ENCODE data around the gene UGT1A9. TPM values are rescaled to one million over a fixed set of nuclear protein-coding genes. Genes with fewer than 3 reads are reported as not detected.

UGT1A9 gene
- total RNA-seq, 1 experiment from 2014 or later: not detected

DNA sequence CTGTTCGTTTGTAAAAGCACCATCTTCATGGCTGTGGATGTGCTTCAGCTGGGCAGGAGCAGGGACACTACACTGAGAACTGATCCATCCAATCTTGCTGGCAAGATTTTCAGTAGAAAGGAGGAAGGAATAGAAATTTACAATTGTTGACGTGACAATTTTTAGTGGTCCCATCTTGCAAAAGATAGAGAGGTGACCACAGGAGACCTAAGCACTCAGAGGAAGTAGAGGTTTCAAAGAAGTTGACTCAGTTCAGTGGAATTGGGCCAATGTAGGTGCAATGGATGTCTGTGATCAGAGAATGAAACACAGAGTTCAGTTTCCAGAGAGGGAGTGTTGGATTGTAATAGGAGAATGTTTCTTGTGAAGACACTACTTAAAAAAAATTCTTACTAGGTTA, 42.4 kb downstream of the UGT1A9 start:
- Histone ChIP-seq H3K9ac (ENCODE audit: extremely low read depth, insufficient read length, low read length) (no peak overlapping the region), H3K56ac (ENCODE audit: insufficient read length, low read depth, low read length) (no peak overlapping the region), H4K20me1 (ENCODE audit: control insufficient read depth, insufficient read depth, insufficient read length) (no peaks in the 10 kb centered on the region), H4K5ac (ENCODE audit: insufficient read length, low read depth, low read length) (no peak overlapping the region), H3K9me3 (ENCODE audit: control insufficient read depth, low read depth, low read length) (no peaks in the 10 kb centered on the region), H3K14ac (ENCODE audit: insufficient read depth, low read length) (no peak overlapping the region; the same call in 1 of the 2 replicates), H3K4ac (ENCODE audit: low read depth, low read length) (no peak overlapping the region), H3K23ac (ENCODE audit: insufficient read length, low read depth, low read length) (no peak overlapping the region), H3K79me1 (ENCODE audit: insufficient read depth, low read depth, low read length, poor library complexity, severe bottlenecking) (no peaks in the 10 kb centered on the region), H4K8ac (replicated peaks; ENCODE audit: insufficient read length, low read depth, low read length) (no peak overlapping the region), H3K4me1 (ENCODE audit: insufficient read depth, low read length) (no peaks in the 10 kb centered on the region), H4K91ac (ENCODE audit: insufficient read length, low read depth, low read length) (no peak overlapping the region), H2BK12ac (ENCODE audit: insufficient read length, low read depth, low read length) (no peak overlapping the region), H3T11ph (ENCODE audit: low read length) (no peak overlapping the region), H2BK120ac (ENCODE audit: low read depth, low read length, poor library complexity, severe bottlenecking) (no peak overlapping the region), H2BK15ac (ENCODE audit: low read depth, low read length) (no peak overlapping the region), H3K4me2 (ENCODE audit: insufficient read depth, insufficient read length, low read length) (no peak overlapping the region), H3K79me2 (ENCODE audit: insufficient read depth, low read length) (no peaks in the 10 kb centered on the region), H2AK5ac (ENCODE audit: insufficient read length, low read length) (no peak overlapping the region), H2BK5ac (ENCODE audit: insufficient read length, low read length) (no peak overlapping the region), H3K23me2 (ENCODE audit: insufficient read length, low read depth, low read length, poor library complexity, severe bottlenecking) (no peaks in the 10 kb centered on the region), H3K18ac (ENCODE audit: insufficient read length, low read depth, low read length) (no peak overlapping the region), H3K27me3 (ENCODE audit: insufficient read depth, low read length) (no peaks in the 10 kb centered on the region), H3K27ac (ENCODE audit: insufficient read length, low read depth, low read length) (no peak overlapping the region), H2AFZ (ENCODE audit: low read length) (no peak overlapping the region), H2BK20ac (ENCODE audit: low read depth, low read length, poor library complexity, severe bottlenecking) (no peak overlapping the region)
- Mint-ChIP-seq H3K4me1 (peaks cover 7% of the 10 kb centered on the region in 2 experiments), H3K9me3 (peaks cover 3 to 6% of the 10 kb centered on the region in 2 experiments; a peak in 2 of 5 replicates), H3K4me3 (no peak overlapping the region), H3K27me3 (ENCODE audit: low read depth) (peaks cover 10% of the 10 kb centered on the region), H3K27ac (no peak overlapping the region), H3K36me3 (ENCODE audit: insufficient read depth in 1 of 3, low read depth in 3 of 3) (no peaks in the 10 kb centered on the region)
- TF ChIP-seq, protein P1, sequence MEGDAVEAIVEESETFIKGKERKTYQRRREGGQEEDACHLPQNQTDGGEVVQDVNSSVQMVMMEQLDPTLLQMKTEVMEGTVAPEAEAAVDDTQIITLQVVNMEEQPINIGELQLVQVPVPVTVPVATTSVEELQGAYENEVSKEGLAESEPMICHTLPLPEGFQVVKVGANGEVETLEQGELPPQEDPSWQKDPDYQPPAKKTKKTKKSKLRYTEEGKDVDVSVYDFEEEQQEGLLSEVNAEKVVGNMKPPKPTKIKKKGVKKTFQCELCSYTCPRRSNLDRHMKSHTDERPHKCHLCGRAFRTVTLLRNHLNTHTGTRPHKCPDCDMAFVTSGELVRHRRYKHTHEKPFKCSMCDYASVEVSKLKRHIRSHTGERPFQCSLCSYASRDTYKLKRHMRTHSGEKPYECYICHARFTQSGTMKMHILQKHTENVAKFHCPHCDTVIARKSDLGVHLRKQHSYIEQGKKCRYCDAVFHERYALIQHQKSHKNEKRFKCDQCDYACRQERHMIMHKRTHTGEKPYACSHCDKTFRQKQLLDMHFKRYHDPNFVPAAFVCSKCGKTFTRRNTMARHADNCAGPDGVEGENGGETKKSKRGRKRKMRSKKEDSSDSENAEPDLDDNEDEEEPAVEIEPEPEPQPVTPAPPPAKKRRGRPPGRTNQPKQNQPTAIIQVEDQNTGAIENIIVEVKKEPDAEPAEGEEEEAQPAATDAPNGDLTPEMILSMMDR (conservative IDR thresholded peaks at IDR 0.05): no peak
- DNase-seq: no peak
- WGBS (ENCODE audit: extremely low coverage, insufficient read length, low lambda C conversion rate): no CpG with 5 or more reads among the region's 2 CpGs

Measured in H9 (cell line).